GM06990 (cell line): ENCODE results near the gene EXOSC1.

Source experiments
- DNase-seq: peaks from one replicate; pipeline ENCODE4 v3.0.0-alpha.2; 2011; ENCODE audit not compliant: insufficient read length; ENCODE audit errors: extremely low read depth
- H3K27me3 ChIP-seq: replicated peaks from 2 replicates; pipeline ENCODE4 v1.6.0; 2011; ENCODE audit warnings: low read length; ENCODE audit not compliant: control insufficient read depth, insufficient read depth
- H3K36me3 ChIP-seq: 2 replicates; pipeline ENCODE4 v1.5.1; 2011; ENCODE audit warnings: low read length; ENCODE audit not compliant: control insufficient read depth, insufficient read depth
- H3K4me3 ChIP-seq: replicated peaks from 2 replicates; pipeline ENCODE4 v1.5.1; 2011; ENCODE audit warnings: low read depth, mild to moderate bottlenecking, control low read depth, low read length
- TF ChIP-seq, protein P1 (sequence below): IDR thresholded peaks from 2 replicates; pipeline ENCODE4 v1.5.1; 2011; ENCODE audit warnings: low read length, control low read depth, mild to moderate bottlenecking, inconsistent platforms; ENCODE audit not compliant: insufficient read depth, poor library complexity, severe bottlenecking

Gene EXOSC1

GRCh38 chr10:97416565-97416964 lies 29.2 kb downstream of the EXOSC1 start:
- Histone ChIP-seq H3K4me3 (no peak overlapping the region), H3K27me3 (no peaks in the 10 kb centered on the region), H3K36me3 (no peaks in the 10 kb centered on the region)
- TF ChIP-seq, protein P1, sequence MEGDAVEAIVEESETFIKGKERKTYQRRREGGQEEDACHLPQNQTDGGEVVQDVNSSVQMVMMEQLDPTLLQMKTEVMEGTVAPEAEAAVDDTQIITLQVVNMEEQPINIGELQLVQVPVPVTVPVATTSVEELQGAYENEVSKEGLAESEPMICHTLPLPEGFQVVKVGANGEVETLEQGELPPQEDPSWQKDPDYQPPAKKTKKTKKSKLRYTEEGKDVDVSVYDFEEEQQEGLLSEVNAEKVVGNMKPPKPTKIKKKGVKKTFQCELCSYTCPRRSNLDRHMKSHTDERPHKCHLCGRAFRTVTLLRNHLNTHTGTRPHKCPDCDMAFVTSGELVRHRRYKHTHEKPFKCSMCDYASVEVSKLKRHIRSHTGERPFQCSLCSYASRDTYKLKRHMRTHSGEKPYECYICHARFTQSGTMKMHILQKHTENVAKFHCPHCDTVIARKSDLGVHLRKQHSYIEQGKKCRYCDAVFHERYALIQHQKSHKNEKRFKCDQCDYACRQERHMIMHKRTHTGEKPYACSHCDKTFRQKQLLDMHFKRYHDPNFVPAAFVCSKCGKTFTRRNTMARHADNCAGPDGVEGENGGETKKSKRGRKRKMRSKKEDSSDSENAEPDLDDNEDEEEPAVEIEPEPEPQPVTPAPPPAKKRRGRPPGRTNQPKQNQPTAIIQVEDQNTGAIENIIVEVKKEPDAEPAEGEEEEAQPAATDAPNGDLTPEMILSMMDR, result no peak
- DNase-seq, result no peak

GRCh38 chr10:97412891-97413304 lies 32.9 kb downstream of the EXOSC1 start:
- Histone ChIP-seq H3K36me3 (no peaks in the 10 kb centered on the region), H3K27me3 (no peaks in the 10 kb centered on the region), H3K4me3 (no peak overlapping the region)
- no peak for DNase-seq
- TF ChIP-seq, protein P1, result no peak

- no peak overlapping the region for H3K4me3 ChIP-seq
- no peak for DNase-seq
- TF ChIP-seq, protein P1, result no peak
- no peaks in the 10 kb centered on the region for H3K27me3 ChIP-seq
- no peaks in the 10 kb centered on the region for H3K36me3 ChIP-seq
Measured at GRCh38 chr10:97411406-97411805, 34.4 kb downstream of the EXOSC1 start.

- Histone ChIP-seq H3K4me3 (no peak overlapping the region), H3K36me3 (no peaks in the 10 kb centered on the region), H3K27me3 (no peaks in the 10 kb centered on the region)
- TF ChIP-seq, protein P1, result no peak
- DNase-seq, result no peak
Measured at GRCh38 chr10:97408496-97408992, 37.3 kb downstream of the EXOSC1 start.

- H3K36me3 ChIP-seq, result no peaks in the 10 kb centered on the region
- TF ChIP-seq, protein P1, result no peak
- DNase-seq, result no peak
- H3K4me3 ChIP-seq, result no peak overlapping the region
- no peaks in the 10 kb centered on the region for H3K27me3 ChIP-seq
Measured at GRCh38 chr10:97407952-97408248, 37.9 kb downstream of the EXOSC1 start.
